H9 (cell line): ENCODE results near the gene NPRL2. TPM values are rescaled to one million over a fixed set of nuclear protein-coding genes. Genes with fewer than 3 reads are reported as not detected.

Source experiments
- DNase-seq: peaks from one replicate; pipeline ENCODE4 v3.0.0-alpha.2; 2017
- H2AFZ ChIP-seq: one replicate; pipeline ENCODE4 v1.6.1; 2013; ENCODE audit warnings: mild to moderate bottlenecking, low read length, control low read depth, moderate library complexity
- H2AK5ac ChIP-seq: 2 replicates; pipeline ENCODE4 v1.6.1; 2013; ENCODE audit warnings: low read length, control low read depth, mixed read lengths; ENCODE audit not compliant: insufficient read length
- H2BK120ac ChIP-seq: one replicate; pipeline ENCODE4 v1.6.1; 2013; ENCODE audit warnings: low read depth, mild to moderate bottlenecking, low read length, control low read depth, inconsistent platforms; ENCODE audit not compliant: poor library complexity, severe bottlenecking
- H2BK12ac ChIP-seq: 2 replicates; pipeline ENCODE4 v1.6.1; 2013; ENCODE audit warnings: low read length, control low read depth, mixed read lengths, low read depth; ENCODE audit not compliant: insufficient read length
- H2BK15ac ChIP-seq: 2 replicates; pipeline ENCODE4 v1.6.1; 2013; ENCODE audit warnings: low read depth, low read length, control low read depth
- H2BK20ac ChIP-seq: one replicate; pipeline ENCODE4 v1.6.1; 2013; ENCODE audit warnings: low read depth, mild to moderate bottlenecking, low read length, control low read depth, inconsistent platforms; ENCODE audit not compliant: poor library complexity, severe bottlenecking
- H2BK5ac ChIP-seq: 2 replicates; pipeline ENCODE4 v1.6.1; 2013; ENCODE audit warnings: low read length, control low read depth, mixed read lengths; ENCODE audit not compliant: insufficient read length
- H3K14ac ChIP-seq: 2 replicates; pipeline ENCODE4 v1.6.1; 2013; ENCODE audit warnings: low read length, control low read depth; ENCODE audit not compliant: insufficient read depth
- H3K18ac ChIP-seq: 2 replicates; pipeline ENCODE4 v1.6.1; 2013; ENCODE audit warnings: low read depth, mild to moderate bottlenecking, mixed read lengths, low read length, control low read depth; ENCODE audit not compliant: insufficient read length
- H3K23ac ChIP-seq: 2 replicates; pipeline ENCODE4 v1.6.1; 2013; ENCODE audit warnings: low read length, control low read depth, mixed read lengths, low read depth; ENCODE audit not compliant: insufficient read length
- H3K23me2 ChIP-seq: 2 replicates; pipeline ENCODE4 v1.6.1; 2013; ENCODE audit warnings: low read depth, mild to moderate bottlenecking, mixed read lengths, low read length, control low read depth; ENCODE audit not compliant: insufficient read length, poor library complexity, severe bottlenecking
- H3K27ac ChIP-seq: 2 replicates; pipeline ENCODE4 v1.5.1; 2013; ENCODE audit warnings: low read length, control low read depth, mixed read lengths, low read depth; ENCODE audit not compliant: insufficient read length
- H3K27me3 ChIP-seq: 2 replicates; pipeline ENCODE4 v1.6.1; 2013; ENCODE audit warnings: low read length, control low read depth, inconsistent platforms; ENCODE audit not compliant: insufficient read depth
- H3K4ac ChIP-seq: 2 replicates; pipeline ENCODE4 v1.6.1; 2013; ENCODE audit warnings: low read depth, mild to moderate bottlenecking, control low read depth, inconsistent platforms, low read length, moderate library complexity
- H3K4me1 ChIP-seq: 2 replicates; pipeline ENCODE4 v1.6.1; 2013; ENCODE audit warnings: low read length, control low read depth, inconsistent platforms; ENCODE audit not compliant: insufficient read depth
- H3K4me2 ChIP-seq: 2 replicates; pipeline ENCODE4 v1.6.1; 2013; ENCODE audit warnings: low read length, control low read depth, mixed read lengths; ENCODE audit not compliant: insufficient read length, insufficient read depth
- H3K56ac ChIP-seq: 2 replicates; pipeline ENCODE4 v1.6.1; 2013; ENCODE audit warnings: low read depth, mild to moderate bottlenecking, mixed read lengths, low read length, control low read depth; ENCODE audit not compliant: insufficient read length
- H3K79me1 ChIP-seq: 2 replicates; pipeline ENCODE4 v1.6.1; 2013; ENCODE audit warnings: low read depth, mild to moderate bottlenecking, moderate library complexity, low read length, control low read depth, inconsistent platforms; ENCODE audit not compliant: insufficient read depth, poor library complexity, severe bottlenecking
- H3K79me2 ChIP-seq: 2 replicates; pipeline ENCODE4 v1.6.1; 2013; ENCODE audit warnings: low read length, control low read depth, inconsistent platforms; ENCODE audit not compliant: insufficient read depth
- H3K9ac ChIP-seq: 2 replicates; pipeline ENCODE4 v1.6.1; 2013; ENCODE audit warnings: low read length, control low read depth, mixed read lengths; ENCODE audit not compliant: insufficient read length; ENCODE audit errors: extremely low read depth
- H3K9me3 ChIP-seq: one replicate; pipeline ENCODE4 v1.6.1; 2013; ENCODE audit warnings: low read depth, low read length, inconsistent platforms; ENCODE audit not compliant: control insufficient read depth
- H3T11ph ChIP-seq: one replicate; pipeline ENCODE4 v1.6.1; 2013; ENCODE audit warnings: mild to moderate bottlenecking, low read length, control low read depth, inconsistent platforms
- H4K20me1 ChIP-seq: one replicate; pipeline ENCODE4 v1.6.1; 2013; ENCODE audit not compliant: control insufficient read depth, insufficient read length, insufficient read depth
- H4K5ac ChIP-seq: 2 replicates; pipeline ENCODE4 v1.6.1; 2013; ENCODE audit warnings: low read depth, mild to moderate bottlenecking, mixed read lengths, low read length, control low read depth; ENCODE audit not compliant: insufficient read length
- H4K8ac ChIP-seq: replicated peaks from 2 replicates; pipeline ENCODE4 v1.6.1; 2013; ENCODE audit warnings: low read length, control low read depth, mixed read lengths, low read depth; ENCODE audit not compliant: insufficient read length
- H4K91ac ChIP-seq: 2 replicates; pipeline ENCODE4 v1.6.1; 2013; ENCODE audit warnings: low read depth, mild to moderate bottlenecking, moderate library complexity, mixed read lengths, low read length, control low read depth; ENCODE audit not compliant: insufficient read length
- H3K27ac Mint-ChIP-seq, 3 experiments: 2 replicates in 2 of 3; 3 replicates in 1 of 3; pipeline ENCODE4 v1.8.0; 2020 to 2021; ENCODE audit warnings: mixed read lengths in 3 of 3, mild to moderate bottlenecking in 1 of 3, moderate library complexity in 1 of 3
- H3K27me3 Mint-ChIP-seq: 2 replicates; pipeline ENCODE4 v1.8.0; 2021; ENCODE audit warnings: low read depth, mild to moderate bottlenecking, moderate library complexity, mixed read lengths
- H3K36me3 Mint-ChIP-seq, 3 experiments: 2 replicates in 2 of 3; 3 replicates in 1 of 3; pipeline ENCODE4 v1.8.0; 2020 to 2021; ENCODE audit warnings: low read depth in 3 of 3, mixed read lengths in 3 of 3; ENCODE audit not compliant: insufficient read depth in 1 of 3
- H3K4me1 Mint-ChIP-seq, 2 experiments: 2 replicates each; pipeline ENCODE4 v1.8.0; 2020; ENCODE audit warnings: mixed read lengths in 2 of 2
- H3K4me3 Mint-ChIP-seq, 2 experiments: 2 replicates in 1 of 2; 3 replicates in 1 of 2; pipeline ENCODE4 v1.8.0; 2020 to 2021; ENCODE audit warnings: mild to moderate bottlenecking in 2 of 2, mixed read lengths in 2 of 2, moderate library complexity in 1 of 2
- H3K9me3 Mint-ChIP-seq, 2 experiments: 2 replicates in 1 of 2; 3 replicates in 1 of 2; pipeline ENCODE4 v1.8.0; 2020; ENCODE audit warnings: mild to moderate bottlenecking in 2 of 2, mixed read lengths in 2 of 2, moderate library complexity in 1 of 2
- CTCF ChIP-seq: fragments of 200-600 bp; sonication (generic); conservative IDR thresholded peaks from 3 replicates; pipeline ENCODE4 v1.8.0; 2021; ENCODE audit warnings: antibody characterized with exemption, mild to moderate bottlenecking
- WGBS: extraction: QIAGEN DNeasy Blood & Tissue Kit; methylation state at CpG from one replicate; pipeline ENCODE4 v1.1.7; 2013; ENCODE audit warnings: missing lambda C conversion rate, low lambda C conversion rate, mixed read lengths; ENCODE audit not compliant: insufficient read length; ENCODE audit errors: extremely low coverage; 5-methylcytosine and 5-hydroxymethylcytosine counted together
- total RNA-seq: library from RNA; stranded (reverse); gene quantifications from 2 replicates; pipeline ENCODE4 v1.2.1, GENCODE V29; 2021

The NPRL2 gene
- total RNA-seq, 1 experiment from 2014 or later, result 23.4 TPM

DNA sequence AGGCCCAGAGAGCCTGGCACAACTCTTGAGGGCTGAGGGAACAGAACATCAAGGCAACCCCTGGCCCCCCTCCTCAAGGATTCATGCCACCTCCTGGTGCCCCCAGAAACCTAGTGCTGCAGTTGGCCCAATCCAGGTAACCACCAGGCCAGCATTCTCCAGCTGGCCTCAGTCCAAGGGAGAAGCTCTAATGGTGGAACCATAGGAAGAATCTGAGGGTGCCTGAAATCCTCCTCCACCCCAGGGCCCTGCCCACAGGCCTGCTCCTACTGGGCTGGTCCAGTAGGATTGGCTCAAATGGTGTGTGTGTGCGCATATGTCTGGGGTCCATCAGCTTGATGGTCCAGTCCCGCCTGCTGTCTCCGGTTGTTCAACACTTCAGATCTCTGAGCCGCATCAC is 35.8 kb downstream of the NPRL2 start:
- Histone ChIP-seq H2BK20ac (no peak overlapping the region), H4K5ac (no peak overlapping the region), H2BK12ac (no peak overlapping the region), H3K4me1 (no peaks in the 10 kb centered on the region), H4K91ac (no peak overlapping the region), H3K4ac (no peak overlapping the region), H3K27ac (no peak overlapping the region), H3K9me3 (no peaks in the 10 kb centered on the region), H3K23ac (no peak overlapping the region), H2AFZ (no peak overlapping the region), H3K18ac (no peak overlapping the region), H2BK5ac (no peak overlapping the region), H3K56ac (no peak overlapping the region), H3T11ph (no peak overlapping the region), H4K8ac (no peak overlapping the region), H3K9ac (no peak overlapping the region), H2BK120ac (no peak overlapping the region), H3K14ac (no peak overlapping the region), H2AK5ac (no peak overlapping the region), H3K23me2 (no peaks in the 10 kb centered on the region), H4K20me1 (no peaks in the 10 kb centered on the region), H3K79me2 (no peaks in the 10 kb centered on the region), H3K27me3 (no peaks in the 10 kb centered on the region), H3K4me2 (no peak overlapping the region), H2BK15ac (no peak overlapping the region), H3K79me1 (no peaks in the 10 kb centered on the region)
- H3K4me3 Mint-ChIP-seq, result no peak overlapping the region
- H3K27ac Mint-ChIP-seq, result 0 out of 7 replicates have a peak overlapping the region, but pooled peaks of 1 of the 3 experiments have one; percentile 38
- WGBS, result no CpG with 5 or more reads among the region's 4 CpGs
- peaks cover 9 to 12% of the 10 kb centered on the region in 2 experiments for H3K9me3 Mint-ChIP-seq
- peaks cover 8 to 22% of the 10 kb centered on the region in 2 experiments for H3K4me1 Mint-ChIP-seq
- H3K36me3 Mint-ChIP-seq, result peaks cover 48 to 58% (median 57%) of the 10 kb centered on the region in 3 experiments
- no peak for TF ChIP-seq CTCF
- peaks cover under 1% of the 10 kb centered on the region; the same call in 1 of the 2 replicates for H3K27me3 Mint-ChIP-seq
- DNase-seq, result no peak
